IMR-90 (cell line): Measurements from ENCODE around the gene INPP5A. TPM values are rescaled to one million over a fixed set of nuclear protein-coding genes. Genes with fewer than 3 reads are reported as not detected.

Experiments used
- ATAC-seq: fragments of 200-7000 bp; cut with Tn5 transposase; 2 replicates; pipeline ENCODE4 v1.9.1; 2020; ENCODE audit warnings: low read depth, mild to moderate bottlenecking, moderate library complexity
- BruUV-seq: library from RNA; stranded (reverse); fragments of 400-500 nt; replicated peaks from 2 replicates; lab custom pipeline; 2021; lab: Mats Ljungman, UMichigan
- CTCF ChIA-PET: fragments of 300-600 bp; formaldehyde crosslinking; extraction: SDS; loops from one replicate; lab custom pipeline; 2021; ENCODE audit warnings: antibody characterized with exemption; lab: Yijun Ruan, JAX
- POLR2A ChIA-PET: fragments of 300-600 bp; sonication (Branson Sonifier 250); formaldehyde crosslinking; loops from one replicate; lab custom pipeline; 2022; ENCODE audit warnings: antibody characterized with exemption; ENCODE audit not compliant: unreplicated experiment; lab: Charles Lee
- DNase-seq: peaks from one replicate; pipeline ENCODE4 v3.0.0; 2013
- H2AFZ ChIP-seq: replicated peaks from 2 replicates; pipeline ENCODE3; 2013; ENCODE audit warnings: low read length, mild to moderate bottlenecking; ENCODE audit not compliant: poor library complexity
- H2AK5ac ChIP-seq: 2 replicates; pipeline ENCODE4 v1.6.1; 2013; ENCODE audit warnings: low read depth, low read length, inconsistent platforms
- H2AK9ac ChIP-seq: replicated peaks from 2 replicates; pipeline ENCODE3; 2013; ENCODE audit warnings: mild to moderate bottlenecking, low read depth, low read length, moderate library complexity; ENCODE audit not compliant: poor library complexity
- H2BK120ac ChIP-seq: 2 replicates; pipeline ENCODE4 v1.6.1; 2013; ENCODE audit warnings: low read depth, low read length, inconsistent platforms
- H2BK15ac ChIP-seq: 3 replicates; pipeline ENCODE4 v1.6.1; 2013; ENCODE audit warnings: low read depth, low read length, inconsistent platforms
- H2BK20ac ChIP-seq: 2 replicates; pipeline ENCODE4 v1.6.1; 2013; ENCODE audit warnings: low read depth, mild to moderate bottlenecking, inconsistent platforms, low read length, moderate library complexity
- H2BK5ac ChIP-seq: 2 replicates; pipeline ENCODE4 v1.6.1; 2013; ENCODE audit warnings: mild to moderate bottlenecking, low read depth, low read length, inconsistent platforms; ENCODE audit not compliant: poor library complexity, severe bottlenecking
- H3K14ac ChIP-seq: replicated peaks from 2 replicates; pipeline ENCODE4 v1.6.1; 2013; ENCODE audit warnings: low read depth, low read length, inconsistent platforms
- H3K18ac ChIP-seq: 2 replicates; pipeline ENCODE4 v1.6.1; 2013; ENCODE audit warnings: low read depth, low read length, control low read depth
- H3K23ac ChIP-seq: 2 replicates; pipeline ENCODE4 v1.6.1; 2013; ENCODE audit warnings: low read depth, low read length, inconsistent platforms
- H3K27ac ChIP-seq: 2 replicates; pipeline ENCODE4 v1.5.1; 2013; ENCODE audit warnings: mild to moderate bottlenecking, control low read depth, low read length; ENCODE audit not compliant: insufficient read depth
- H3K27me3 ChIP-seq: 2 replicates; pipeline ENCODE4 v1.6.1; 2013; ENCODE audit warnings: low read length; ENCODE audit not compliant: control insufficient read depth, insufficient read depth
- H3K36me3 ChIP-seq: 2 replicates; pipeline ENCODE4 v1.6.1; 2013; ENCODE audit warnings: low read length, mixed read lengths; ENCODE audit not compliant: control insufficient read depth, insufficient read depth
- H3K4ac ChIP-seq: 2 replicates; pipeline ENCODE4 v1.6.1; 2013; ENCODE audit warnings: low read depth, low read length, inconsistent platforms
- H3K4me1 ChIP-seq: 2 replicates; pipeline ENCODE4 v1.6.1; 2013; ENCODE audit warnings: low read length, mixed read lengths; ENCODE audit not compliant: control insufficient read depth, insufficient read depth
- H3K4me2 ChIP-seq: 2 replicates; pipeline ENCODE4 v1.6.1; 2013; ENCODE audit warnings: low read depth, mild to moderate bottlenecking, control low read depth, low read length, moderate library complexity
- H3K4me3 ChIP-seq: 2 replicates; pipeline ENCODE4 v1.5.1; 2013; ENCODE audit warnings: low read depth, mild to moderate bottlenecking, control low read depth, low read length, moderate library complexity; ENCODE audit not compliant: insufficient read depth
- H3K56ac ChIP-seq: 2 replicates; pipeline ENCODE4 v1.6.1; 2013; ENCODE audit warnings: low read length, inconsistent platforms; ENCODE audit not compliant: insufficient read depth; ENCODE audit errors: extremely low read depth
- H3K79me1 ChIP-seq, 2 experiments: 2 replicates each; pipeline ENCODE4 v1.6.1; 2013; ENCODE audit warnings: low read length in 2 of 2, inconsistent platforms in 1 of 2, low read depth in 1 of 2
- H3K9ac ChIP-seq: 2 replicates; pipeline ENCODE4 v1.6.1; 2013; ENCODE audit warnings: low read depth, low read length, control low read depth
- H3K9me1 ChIP-seq: 2 replicates; pipeline ENCODE4 v1.6.1; 2013; ENCODE audit warnings: low read length, inconsistent platforms; ENCODE audit not compliant: insufficient read depth
- H3K9me3 ChIP-seq: 2 replicates; pipeline ENCODE4 v1.6.1; 2013; ENCODE audit warnings: low read length; ENCODE audit not compliant: control insufficient read depth, insufficient read depth
- H4K20me1 ChIP-seq: 2 replicates; pipeline ENCODE4 v1.6.1; 2013; ENCODE audit warnings: low read length, inconsistent platforms; ENCODE audit not compliant: insufficient read depth
- H4K5ac ChIP-seq: 2 replicates; pipeline ENCODE4 v1.6.1; 2013; ENCODE audit warnings: mild to moderate bottlenecking, low read depth, low read length, control low read depth
- H4K8ac ChIP-seq, 2 experiments: 2 replicates each; pipeline ENCODE4 v1.6.1; 2013; ENCODE audit warnings: low read depth in 2 of 2, low read length in 2 of 2, control low read depth in 1 of 2, inconsistent platforms in 1 of 2
- H4K91ac ChIP-seq: 2 replicates; pipeline ENCODE4 v1.6.1; 2013; ENCODE audit warnings: low read depth, low read length, inconsistent platforms; ENCODE audit not compliant: insufficient read depth
- BHLHE40 ChIP-seq: fragments of 150-350 bp; IDR thresholded peaks from 2 replicates; pipeline ENCODE4 v1.6.1; 2016; ENCODE audit warnings: mild to moderate bottlenecking, low read depth, low read length
- FOS ChIP-seq: fragments of 150-350 bp; IDR thresholded peaks from 2 replicates; pipeline ENCODE4 v1.6.1; 2016; ENCODE audit warnings: low read depth, low read length
- MAFK ChIP-seq: IDR thresholded peaks from 2 replicates; pipeline ENCODE4 v1.6.1; 2012; ENCODE audit warnings: low read depth, low read length, improper control_type of control experiment
- MAZ ChIP-seq: IDR thresholded peaks from 2 replicates; pipeline ENCODE4 v1.6.1; 2012; ENCODE audit warnings: low read depth, mild to moderate bottlenecking, low read length, improper control_type of control experiment, moderate library complexity, borderline replicate concordance
- MXI1 ChIP-seq: IDR thresholded peaks from 2 replicates; pipeline ENCODE4 v1.6.1; 2012; ENCODE audit warnings: low read depth, mild to moderate bottlenecking, low read length, moderate library complexity, borderline replicate concordance
- RAD21 ChIP-seq: IDR thresholded peaks from 2 replicates; pipeline ENCODE4 v1.6.1; 2012; ENCODE audit warnings: low read length, improper control_type of control experiment
- RCOR1 ChIP-seq: IDR thresholded peaks from 2 replicates; pipeline ENCODE4 v1.6.1; 2012; ENCODE audit warnings: mild to moderate bottlenecking, low read length, improper control_type of control experiment; ENCODE audit not compliant: insufficient replicate concordance
- RFX5 ChIP-seq: IDR thresholded peaks from 2 replicates; pipeline ENCODE4 v1.8.0; 2012; ENCODE audit warnings: low read depth, mild to moderate bottlenecking, low read length, moderate library complexity
- SMC3 ChIP-seq: fragments of 150-350 bp; IDR thresholded peaks from 2 replicates; pipeline ENCODE4 v1.6.1; 2016; ENCODE audit warnings: low read depth, mild to moderate bottlenecking, antibody characterized with exemption, low read length, moderate library complexity
- WGBS, 2 experiments: methylation state at CpG; one replicate each; pipeline versions ENCODE4 v1.1.5 to v1.1.7; 2013; ENCODE audit warnings: missing lambda C conversion rate in 2 of 2; ENCODE audit not compliant: insufficient read length in 1 of 2; ENCODE audit errors: extremely low coverage in 2 of 2; 5-methylcytosine and 5-hydroxymethylcytosine counted together
- dilution Hi-C: fragments of 300-500 bp; cut with HindIII; formaldehyde crosslinking; loops from one replicate; pipeline ENCODE4 v1.14.3; 2018; ENCODE audit warnings: low sequenced_read_pairs; ENCODE audit not compliant: unreplicated experiment
- in situ Hi-C: fragments of 300-500 bp; cut with MboI; formaldehyde crosslinking; loops from 3 replicates; pipeline ENCODE4 v1.14.3; 2019; ENCODE audit warnings: low sequenced_read_pairs, inconsistent platforms, mixed read lengths
- intact Hi-C: fragments of 100-400 bp; cut with micrococcal nuclease; formaldehyde crosslinking; loops from 2 replicates; pipeline ENCODE4 v1.10.0; 2022
- polyA plus RNA-seq, 3 experiments: library from polyadenylated mRNA; depleted of rRNA; stranded (reverse); fragments of >200 nt; gene quantifications; 2 replicates each; pipeline ENCODE4 v1.2.3, GENCODE V29; 2012; ENCODE audit warnings: low replicate concordance in 1 of 3
- total RNA-seq: library from RNA; depleted of rRNA; stranded (reverse); fragments of >200 nt; gene quantifications from 2 replicates; pipeline ENCODE4 v1.2.3, GENCODE V29; 2012
- TF ChIP-seq, protein P1 (sequence below): fragments of 150-350 bp; IDR thresholded peaks from 2 replicates; pipeline ENCODE4 v1.6.1; 2017; ENCODE audit warnings: mild to moderate bottlenecking, antibody characterized with exemption, low read length, low read depth
- TF ChIP-seq, protein P2 (sequence below): conservative IDR thresholded peaks from 2 replicates; pipeline ENCODE4 v1.5.1; 2012; ENCODE audit warnings: mild to moderate bottlenecking, low read depth, low read length, improper control_type of control experiment

The INPP5A gene
- total and polyA plus RNA-seq, 2 of the 4 experiments (the other 2 are of a cell fraction): 21.4 to 36.7 TPM

DNA sequence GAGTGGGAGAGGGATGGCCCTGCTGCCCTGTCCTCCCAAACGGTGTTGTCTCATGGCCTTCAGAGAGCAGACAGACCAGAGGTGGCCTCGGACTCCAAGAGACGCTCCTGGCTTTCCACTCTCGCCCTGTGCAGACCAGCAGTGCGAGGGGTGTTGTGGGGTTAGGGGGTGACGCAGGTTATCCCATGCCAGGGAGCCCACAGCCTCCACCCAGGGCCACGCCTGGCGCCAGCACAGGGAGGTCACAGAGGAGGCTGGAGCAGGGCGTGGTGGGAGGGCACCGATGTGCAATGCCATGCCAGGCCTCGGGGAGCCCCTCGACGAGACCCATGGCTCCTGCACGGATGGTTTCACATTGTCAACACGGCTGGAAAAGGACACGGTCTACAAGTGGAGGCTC is 52.1 kb downstream of the INPP5A start:
- Histone ChIP-seq H3K23ac (no peak overlapping the region), H2AK9ac (peak overlapping the region; percentile 65), H3K4me3 (no peak overlapping the region), H4K5ac (no peak overlapping the region), H3K4me1 (peaks cover 10% of the 10 kb centered on the region), H2BK5ac (no peak overlapping the region), H3K4ac (no peak overlapping the region), H2AK5ac (0 out of 2 replicates have a peak overlapping the region, but pooled peaks have one; percentile 51), H3K18ac (no peak overlapping the region), H4K91ac (no peak overlapping the region), H2AFZ (peak overlapping the region; percentile 22), H3K4me2 (no peak overlapping the region), H3K36me3 (no peaks in the 10 kb centered on the region), H3K79me1 (peaks cover 31 to 81% of the 10 kb centered on the region in 2 experiments), H2BK120ac (no peak overlapping the region), H3K9me1 (peaks cover 29% of the 10 kb centered on the region), H3K14ac (no peak overlapping the region), H2BK15ac (no peak overlapping the region), H3K27ac (no peak overlapping the region), H3K9ac (no peak overlapping the region), H4K8ac (no peak overlapping the region), H2BK20ac (no peak overlapping the region), H4K20me1 (peaks cover 95% of the 10 kb centered on the region), H3K9me3 (no peaks in the 10 kb centered on the region; the same call in 1 of the 2 replicates), H3K27me3 (peaks cover 4% of the 10 kb centered on the region; the same call in 1 of the 2 replicates), H3K56ac (no peak overlapping the region)
- intact Hi-C loops (no loop called here), dilution Hi-C loops (no loop called here), in situ Hi-C loops (no loop called here)
- TF ChIP-seq MAZ (no peak), RAD21 (no peak), SMC3 (no peak), MXI1 (no peak), MAFK (no peak), RCOR1 (no peak), FOS (no peak), RFX5 (no peak), BHLHE40 (no peak)
- TF ChIP-seq, protein P1, sequence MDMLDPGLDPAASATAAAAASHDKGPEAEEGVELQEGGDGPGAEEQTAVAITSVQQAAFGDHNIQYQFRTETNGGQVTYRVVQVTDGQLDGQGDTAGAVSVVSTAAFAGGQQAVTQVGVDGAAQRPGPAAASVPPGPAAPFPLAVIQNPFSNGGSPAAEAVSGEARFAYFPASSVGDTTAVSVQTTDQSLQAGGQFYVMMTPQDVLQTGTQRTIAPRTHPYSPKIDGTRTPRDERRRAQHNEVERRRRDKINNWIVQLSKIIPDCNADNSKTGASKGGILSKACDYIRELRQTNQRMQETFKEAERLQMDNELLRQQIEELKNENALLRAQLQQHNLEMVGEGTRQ: no peak
- TF ChIP-seq, protein P2, sequence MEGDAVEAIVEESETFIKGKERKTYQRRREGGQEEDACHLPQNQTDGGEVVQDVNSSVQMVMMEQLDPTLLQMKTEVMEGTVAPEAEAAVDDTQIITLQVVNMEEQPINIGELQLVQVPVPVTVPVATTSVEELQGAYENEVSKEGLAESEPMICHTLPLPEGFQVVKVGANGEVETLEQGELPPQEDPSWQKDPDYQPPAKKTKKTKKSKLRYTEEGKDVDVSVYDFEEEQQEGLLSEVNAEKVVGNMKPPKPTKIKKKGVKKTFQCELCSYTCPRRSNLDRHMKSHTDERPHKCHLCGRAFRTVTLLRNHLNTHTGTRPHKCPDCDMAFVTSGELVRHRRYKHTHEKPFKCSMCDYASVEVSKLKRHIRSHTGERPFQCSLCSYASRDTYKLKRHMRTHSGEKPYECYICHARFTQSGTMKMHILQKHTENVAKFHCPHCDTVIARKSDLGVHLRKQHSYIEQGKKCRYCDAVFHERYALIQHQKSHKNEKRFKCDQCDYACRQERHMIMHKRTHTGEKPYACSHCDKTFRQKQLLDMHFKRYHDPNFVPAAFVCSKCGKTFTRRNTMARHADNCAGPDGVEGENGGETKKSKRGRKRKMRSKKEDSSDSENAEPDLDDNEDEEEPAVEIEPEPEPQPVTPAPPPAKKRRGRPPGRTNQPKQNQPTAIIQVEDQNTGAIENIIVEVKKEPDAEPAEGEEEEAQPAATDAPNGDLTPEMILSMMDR: no peak
- WGBS, 2 experiments: 95% methylated on average over 8 of the region's 16 CpGs; no CpG with 5 or more reads in 1 of the 2 experiments
- ATAC-seq (no peak), DNase-seq (no peak)
- ChIA-PET POLR2A (no interaction called here), CTCF (no interaction called here)
- BruUV-seq: no TSS peak
